Stomach smooth muscle (tissue), 2 donors: Measurements from ENCODE around the gene NFIA.

ENCODE experiments used
- H3K27ac ChIP-seq: one replicate; pipeline ENCODE4 v1.7.0; 2013; ENCODE audit warnings: mild to moderate bottlenecking, low read length, inconsistent platforms
- H3K27me3 ChIP-seq, 2 donors: one replicate each; pipeline ENCODE4 v1.7.0; 2013; ENCODE audit warnings: low read length in 2 of 2; ENCODE audit not compliant: insufficient read depth in 2 of 2, control insufficient read depth in 1 of 2
- H3K36me3 ChIP-seq, 2 donors: one replicate each; pipeline ENCODE4 v1.7.0; 2013; ENCODE audit warnings: low read length in 2 of 2; ENCODE audit not compliant: control insufficient read depth in 2 of 2, insufficient read depth in 2 of 2
- H3K4me1 ChIP-seq: one replicate; pipeline ENCODE4 v1.7.0; 2013; ENCODE audit warnings: low read length; ENCODE audit not compliant: control insufficient read depth, insufficient read depth
- H3K4me3 ChIP-seq, 2 donors: one replicate each; pipeline ENCODE4 v1.7.0; 2013; ENCODE audit warnings: low read length in 2 of 2
- H3K9ac ChIP-seq, 2 donors: one replicate each; pipeline ENCODE4 v1.7.0; 2013; ENCODE audit warnings: low read length in 2 of 2, mild to moderate bottlenecking in 1 of 2
- H3K9me3 ChIP-seq, 2 donors: one replicate each; pipeline ENCODE4 v1.7.0; 2013; ENCODE audit warnings: low read length in 2 of 2; ENCODE audit not compliant: control insufficient read depth in 2 of 2
- donor health status: healthy.
- donor health status: Pancreatic carcinoma.

Gene NFIA

GRCh38 chr1:61434276-61434675 lies 351.9 kb downstream of the NFIA start:
- Histone ChIP-seq H3K9ac (no peak overlapping the region), H3K36me3 (peaks cover 0 to 10% of the 10 kb centered on the region in 2 donors), H3K4me1 (peaks cover 3% of the 10 kb centered on the region), H3K27me3 (no peaks in the 10 kb centered on the region), H3K27ac (no peak overlapping the region), H3K4me3 (no peak overlapping the region), H3K9me3 (peaks cover 0 to 5% of the 10 kb centered on the region in 2 donors)

- Histone ChIP-seq H3K36me3 (peaks cover 0 to 10% of the 10 kb centered on the region in 2 donors), H3K9ac (no peak overlapping the region), H3K4me1 (peaks cover 3% of the 10 kb centered on the region), H3K4me3 (no peak overlapping the region), H3K9me3 (peaks cover 0 to 5% of the 10 kb centered on the region in 2 donors), H3K27ac (no peak overlapping the region), H3K27me3 (no peaks in the 10 kb centered on the region)
These were observed 352.9 kb downstream of the NFIA start for GRCh38 chr1:61435226-61435625.

- H3K36me3 ChIP-seq: peaks cover 0 to 10% of the 10 kb centered on the region in 2 donors
- H3K27ac ChIP-seq: no peak overlapping the region
- no peak overlapping the region for H3K9ac ChIP-seq
- H3K9me3 ChIP-seq: peaks cover 0 to 5% of the 10 kb centered on the region in 2 donors
- peaks cover 3% of the 10 kb centered on the region for H3K4me1 ChIP-seq
- no peak overlapping the region for H3K4me3 ChIP-seq
- no peaks in the 10 kb centered on the region for H3K27me3 ChIP-seq
These were observed 353.7 kb downstream of the NFIA start for GRCh38 chr1:61436016-61436415.

- Histone ChIP-seq H3K4me3 (no peak overlapping the region), H3K9ac (no peak overlapping the region), H3K9me3 (peaks cover 0 to 5% of the 10 kb centered on the region in 2 donors), H3K4me1 (peaks cover 3% of the 10 kb centered on the region), H3K36me3 (peaks cover 0 to 10% of the 10 kb centered on the region in 2 donors), H3K27me3 (no peaks in the 10 kb centered on the region), H3K27ac (no peak overlapping the region)
These were observed 354.2 kb downstream of the NFIA start for GRCh38 chr1:61436491-61437120.

GRCh38 chr1:61439234-61439633 lies 356.9 kb downstream of the NFIA start:
- no peak overlapping the region for H3K27ac ChIP-seq
- peaks cover 0 to 7% of the 10 kb centered on the region in 2 donors for H3K36me3 ChIP-seq
- no peak overlapping the region for H3K4me3 ChIP-seq
- H3K9me3 ChIP-seq: peaks cover 0 to 5% of the 10 kb centered on the region in 2 donors
- H3K27me3 ChIP-seq: no peaks in the 10 kb centered on the region
- H3K9ac ChIP-seq: no peak overlapping the region
- peaks cover 14% of the 10 kb centered on the region for H3K4me1 ChIP-seq

- no peaks in the 10 kb centered on the region for H3K27me3 ChIP-seq
- no peak overlapping the region for H3K4me3 ChIP-seq
- peak overlapping the region; percentile 26 for H3K27ac ChIP-seq
- peaks cover 24% of the 10 kb centered on the region for H3K4me1 ChIP-seq
- peaks cover 0 to 6% of the 10 kb centered on the region in 2 donors for H3K36me3 ChIP-seq
- H3K9ac ChIP-seq: no peak overlapping the region
- no peaks in the 10 kb centered on the region for H3K9me3 ChIP-seq
These were observed 359.4 kb downstream of the NFIA start for GRCh38 chr1:61441723-61442262.

GRCh38 chr1:61442544-61442943 lies 360.2 kb downstream of the NFIA start:
- Histone ChIP-seq H3K27me3 (no peaks in the 10 kb centered on the region), H3K4me3 (no peak overlapping the region), H3K4me1 (peaks cover 22% of the 10 kb centered on the region), H3K36me3 (no peaks in the 10 kb centered on the region), H3K27ac (no peak overlapping the region), H3K9me3 (no peaks in the 10 kb centered on the region), H3K9ac (no peak overlapping the region)

- Histone ChIP-seq H3K27me3 (no peaks in the 10 kb centered on the region), H3K4me1 (peaks cover 25% of the 10 kb centered on the region), H3K9ac (no peak overlapping the region), H3K27ac (peak overlapping the region; percentile 31), H3K36me3 (no peaks in the 10 kb centered on the region), H3K4me3 (no peak overlapping the region), H3K9me3 (no peaks in the 10 kb centered on the region)
These were observed 361.9 kb downstream of the NFIA start for GRCh38 chr1:61444288-61444687.

GRCh38 chr1:61445269-61445825 lies 363.0 kb downstream of the NFIA start:
- Histone ChIP-seq H3K4me1 (peaks cover 34% of the 10 kb centered on the region), H3K36me3 (no peaks in the 10 kb centered on the region), H3K9me3 (no peaks in the 10 kb centered on the region), H3K27ac (no peak overlapping the region), H3K4me3 (no peak overlapping the region), H3K9ac (no peak overlapping the region), H3K27me3 (no peaks in the 10 kb centered on the region)

GRCh38 chr1:61446531-61446991 lies 364.2 kb downstream of the NFIA start:
- Histone ChIP-seq H3K27me3 (no peaks in the 10 kb centered on the region), H3K27ac (peak overlapping the region; percentile 37), H3K4me3 (no peak overlapping the region), H3K4me1 (peaks cover 45% of the 10 kb centered on the region), H3K9me3 (no peaks in the 10 kb centered on the region), H3K9ac (no peak overlapping the region), H3K36me3 (no peaks in the 10 kb centered on the region)
